ENCODE data around the gene NFAM1.

DNA sequence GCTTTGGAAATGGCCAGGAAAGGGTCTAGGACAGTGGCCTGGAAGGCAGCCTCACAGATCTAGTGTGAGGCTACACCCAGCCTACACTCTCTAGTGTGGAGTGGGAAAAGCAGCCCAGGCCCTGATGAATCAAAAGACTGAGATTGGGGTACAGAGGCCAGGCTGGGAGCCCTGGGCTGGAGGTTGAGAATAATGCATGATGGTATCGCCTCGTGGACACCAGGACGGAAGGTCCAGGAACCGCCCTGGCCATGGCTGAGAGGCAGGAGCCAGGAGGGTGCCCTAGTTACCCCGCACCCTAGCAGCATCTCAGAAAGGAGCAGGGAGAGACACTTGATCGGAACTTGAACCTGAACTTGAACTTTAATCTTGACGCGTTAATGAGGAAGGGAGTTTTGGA, 40.5 kb upstream of the NFAM1 start:
- no peak for TF ChIP-seq CTCF (IDR thresholded peaks at IDR 0.05; ENCODE audit: low read depth, low read length, missing input control)
- no peak for TF ChIP-seq MAX (IDR thresholded peaks at IDR 0.05)
- no peak for TF ChIP-seq JUND (IDR thresholded peaks at IDR 0.05)
- no peak for TF ChIP-seq GABPA (IDR thresholded peaks at IDR 0.05 in 1 of 2, conservative IDR thresholded peaks at IDR 0.05 in 1 of 2)
- no peak for TF ChIP-seq RAD21 (IDR thresholded peaks at IDR 0.05)
- TF ChIP-seq EGR1 (IDR thresholded peaks at IDR 0.05; ENCODE audit: low read depth in 2 of 2): no peak
- no peak for TF ChIP-seq YY1 (IDR thresholded peaks at IDR 0.05)
- TF ChIP-seq REST (IDR thresholded peaks at IDR 0.05): no peak
- TF ChIP-seq, protein P1, sequence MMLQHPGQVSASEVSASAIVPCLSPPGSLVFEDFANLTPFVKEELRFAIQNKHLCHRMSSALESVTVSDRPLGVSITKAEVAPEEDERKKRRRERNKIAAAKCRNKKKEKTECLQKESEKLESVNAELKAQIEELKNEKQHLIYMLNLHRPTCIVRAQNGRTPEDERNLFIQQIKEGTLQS (IDR thresholded peaks at IDR 0.05): no peak
- no peak for TF ChIP-seq TAF1 (conservative IDR thresholded peaks at IDR 0.05)
- no peak for TF ChIP-seq ZBTB33 (IDR thresholded peaks at IDR 0.05)
- no peak for TF ChIP-seq SP1 (IDR thresholded peaks at IDR 0.05)
- no peak for TF ChIP-seq HNF4G (IDR thresholded peaks at IDR 0.05)
- TF ChIP-seq FOXA1 (IDR thresholded peaks at IDR 0.05): no peak

All from liver (tissue), 3 donors.